Ishikawa (cell line): ENCODE results near the gene DDX42.

Experiments
- CEBPB ChIP-seq: IDR thresholded peaks from 2 replicates; pipeline ENCODE4 v1.6.1; 2012
- CREB1 ChIP-seq: IDR thresholded peaks from 2 replicates; pipeline ENCODE4 v1.6.1; 2012; ENCODE audit warnings: low read depth
- EP300 ChIP-seq: IDR thresholded peaks from 2 replicates; pipeline ENCODE4 v1.6.1; 2012; ENCODE audit warnings: borderline replicate concordance
- FOXM1 ChIP-seq: IDR thresholded peaks from 2 replicates; pipeline ENCODE4 v1.6.1; 2012; ENCODE audit warnings: low read depth, borderline replicate concordance
- MAX ChIP-seq: IDR thresholded peaks from 2 replicates; pipeline ENCODE4 v1.6.1; 2012
- NFIC ChIP-seq: IDR thresholded peaks from 2 replicates; pipeline ENCODE4 v1.6.1; 2012
- RAD21 ChIP-seq: IDR thresholded peaks from 2 replicates; pipeline ENCODE4 v1.6.1; 2012; ENCODE audit warnings: low read depth
- REST ChIP-seq: IDR thresholded peaks from 2 replicates; pipeline ENCODE4 v1.6.1; 2012; ENCODE audit warnings: low read depth, mild to moderate bottlenecking
- TAF1 ChIP-seq: IDR thresholded peaks from 2 replicates; pipeline ENCODE4 v1.6.1; 2012; ENCODE audit warnings: low read depth, mild to moderate bottlenecking
- TCF12 ChIP-seq: IDR thresholded peaks from 2 replicates; pipeline ENCODE4 v1.6.1; 2012; ENCODE audit warnings: low read depth
- TEAD4 ChIP-seq: IDR thresholded peaks from 2 replicates; pipeline ENCODE4 v1.6.1; 2012
- USF1 ChIP-seq: IDR thresholded peaks from 2 replicates; pipeline ENCODE4 v1.6.1; 2012
- ZBTB7A ChIP-seq: IDR thresholded peaks from 2 replicates; pipeline ENCODE4 v1.6.1; 2012; ENCODE audit warnings: low read depth

GRCh38 chr17:63764716-63765115 lies 9.3 kb upstream of the DDX42 start:
- no peak for TF ChIP-seq EP300
- TF ChIP-seq CEBPB, result no peak
- no peak for TF ChIP-seq TAF1
- TF ChIP-seq FOXM1, result no peak
- no peak for TF ChIP-seq MAX
- TF ChIP-seq REST, result no peak
- TF ChIP-seq CREB1, result no peak
- TF ChIP-seq ZBTB7A, result no peak
- no peak for TF ChIP-seq TEAD4
- TF ChIP-seq NFIC, result no peak
- no peak for TF ChIP-seq USF1
- TF ChIP-seq TCF12, result no peak
- TF ChIP-seq RAD21, result no peak
